Measurements from ENCODE around the gene KLHDC3.

The KLHDC3 gene

DNA sequence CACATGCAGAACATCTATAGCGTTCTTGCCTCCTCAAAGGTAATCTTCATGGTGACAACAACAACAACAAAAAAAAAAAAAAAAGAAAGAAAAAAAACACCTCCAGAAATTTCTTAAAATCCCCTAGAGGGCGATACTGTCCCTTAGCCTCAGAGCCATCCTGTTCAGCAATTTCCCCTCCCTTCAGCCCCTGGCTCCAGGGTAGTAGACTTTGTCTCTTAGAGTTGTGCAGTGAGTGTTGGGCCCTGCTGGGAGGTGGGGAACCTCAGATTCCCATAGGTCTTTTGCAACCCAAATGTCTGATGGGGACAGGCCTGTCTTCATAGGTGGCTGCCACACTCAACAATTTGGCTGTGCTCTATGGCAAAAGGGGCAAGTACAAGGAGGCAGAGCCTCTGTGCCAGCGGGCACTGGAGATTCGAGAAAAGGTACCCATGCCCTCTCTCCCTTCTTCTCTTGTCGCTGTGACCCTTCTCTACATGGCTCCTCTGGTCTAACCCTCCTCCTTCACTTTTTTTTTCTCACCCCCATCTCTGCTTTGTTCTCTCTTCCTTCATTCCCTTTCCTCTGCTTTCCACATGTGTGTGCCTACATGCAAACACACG is 56.1 kb downstream of the KLHDC3 start:
- Histone ChIP-seq H3K14ac (ENCODE audit: low read length) (no peak overlapping the region), H3K4ac (ENCODE audit: low read length) (no peak overlapping the region), H3K4me3 (ENCODE audit: low read length in 2 of 2) (no peak overlapping the region), H3K23ac (ENCODE audit: low read depth, low read length, poor library complexity) (no peak overlapping the region), H2BK5ac (ENCODE audit: low read length) (no peak overlapping the region), H3K79me1 (ENCODE audit: low read depth, low read length) (peaks cover 4% of the 10 kb centered on the region), H3K27ac (replicated peaks; ENCODE audit: low read length) (no peak overlapping the region), H3K36me3 (replicated peaks in 1 of 2; ENCODE audit: control insufficient read depth in 2 of 2, insufficient read depth in 2 of 2, low read length in 2 of 2) (peaks cover 8 to 21% of the 10 kb centered on the region in 2 donors), H3K9me3 (replicated peaks in 1 of 2; ENCODE audit: control insufficient read depth in 2 of 2, insufficient read depth in 1 of 2, low read depth in 1 of 2, low read length in 2 of 2) (no peaks in the 10 kb centered on the region), H3K4me1 (ENCODE audit: control insufficient read depth in 2 of 2, insufficient read depth in 1 of 2, low read depth in 1 of 2, low read length in 2 of 2) (peaks cover 5 to 10% of the 10 kb centered on the region in 2 donors), H2BK15ac (ENCODE audit: low read length) (no peak overlapping the region), H3K4me2 (ENCODE audit: insufficient read depth, low read length, poor library complexity, severe bottlenecking) (no peak overlapping the region), H4K8ac (ENCODE audit: low read depth, low read length) (no peak overlapping the region), H4K91ac (ENCODE audit: low read depth, low read length, poor library complexity) (no peak overlapping the region), H3K27me3 (ENCODE audit: control insufficient read depth in 3 of 3, insufficient read depth in 3 of 3, low read depth in 1 of 3, low read length in 3 of 3) (no peaks in the 10 kb centered on the region), H3K9ac (ENCODE audit: low read depth, low read length, poor library complexity) (no peak overlapping the region), H2BK12ac (ENCODE audit: low read length) (peak overlapping the region; percentile 18), H2AFZ (ENCODE audit: low read length) (no peak overlapping the region), H3K18ac (ENCODE audit: low read length) (no peak overlapping the region), H2AK5ac (ENCODE audit: low read depth, low read length) (no peak overlapping the region), H2BK120ac (ENCODE audit: low read depth, low read length) (no peak overlapping the region)
- DNase-seq (ENCODE audit: low spot score): no peak
- WGBS, 2 donors (ENCODE audit: extremely low coverage in 2 of 2, insufficient read length in 2 of 2, insufficient replicate concordance in 1 of 2): no CpG with 5 or more reads among the region's 6 CpGs

Data from neuronal stem cell (in vitro differentiated cells).